Central memory CD8-positive, alpha-beta T cell (primary cell): ENCODE measurements around the gene NUP42.
A peak's percentile ranks its signal among the peaks of the same experiment; 100 is the strongest.

Experiments
- ATAC-seq: fragments of 150-1000 bp; cut with Tn5 transposase; replicated peaks from 2 replicates; pipeline ENCODE4 v1.10.0; 2022; ENCODE audit warnings: mild to moderate bottlenecking, moderate FRiP score, moderate number of reproducible peaks; ENCODE audit not compliant: poor library complexity, severe bottlenecking; ENCODE audit errors: extremely low read depth
- DNase-seq, 2 donors: peaks; one replicate each; pipeline ENCODE4 v3.0.0; 2021; ENCODE audit warnings: low spot score in 2 of 2
- H3K27ac Mint-ChIP-seq: one replicate; pipeline ENCODE4 v1.8.0; 2022; ENCODE audit warnings: low read depth, mild to moderate bottlenecking, moderate library complexity, mixed read lengths
- H3K27me3 Mint-ChIP-seq: one replicate; pipeline ENCODE4 v1.8.0; 2022; ENCODE audit warnings: mixed read lengths
- H3K36me3 Mint-ChIP-seq: one replicate; pipeline ENCODE4 v1.8.0; 2022; ENCODE audit warnings: mild to moderate bottlenecking, moderate library complexity, mixed read lengths; ENCODE audit not compliant: insufficient read depth
- H3K4me1 Mint-ChIP-seq: one replicate; pipeline ENCODE4 v1.8.0; 2022; ENCODE audit warnings: mixed read lengths
- H3K4me3 Mint-ChIP-seq: one replicate; pipeline ENCODE4 v1.8.0; 2022; ENCODE audit warnings: mild to moderate bottlenecking, moderate library complexity, mixed read lengths
- H3K9me3 Mint-ChIP-seq: one replicate; pipeline ENCODE4 v1.8.0; 2022; ENCODE audit warnings: mixed read lengths

The NUP42 gene

GRCh38 chr7:23181684-23182553, at the start of gene NUP42:
Gene NUP42 (plus strand): TSS chr7:23182048. CDS start chr7:23182086, 38 bp downstream.
- Mint-ChIP-seq H3K9me3 (no peaks in the 10 kb centered on the region), H3K36me3 (peaks cover 30% of the 10 kb centered on the region), H3K27me3 (no peaks in the 10 kb centered on the region), H3K4me1 (peaks cover 24% of the 10 kb centered on the region), H3K4me3 (peak within 1 kb of the TSS; percentile 88), H3K27ac (peak within 1 kb of the TSS; percentile 98)
- ATAC-seq (peak; percentile 97), DNase-seq (peak; percentile 91 to 93)

- Mint-ChIP-seq H3K9me3 (peaks cover 5% of the 10 kb centered on the region), H3K4me3 (no peak overlapping the region), H3K27ac (no peak overlapping the region), H3K27me3 (no peaks in the 10 kb centered on the region), H3K36me3 (peaks cover 1% of the 10 kb centered on the region), H3K4me1 (peaks cover 5% of the 10 kb centered on the region)
- no peak for ATAC-seq
- no peak for DNase-seq
Measured at GRCh38 chr7:23133797-23134196, 48.1 kb upstream of the NUP42 start.

- Mint-ChIP-seq H3K4me1 (peaks cover 5% of the 10 kb centered on the region), H3K27ac (no peak overlapping the region), H3K36me3 (peaks cover 1% of the 10 kb centered on the region), H3K27me3 (no peaks in the 10 kb centered on the region), H3K4me3 (no peak overlapping the region), H3K9me3 (peaks cover 5% of the 10 kb centered on the region)
- ATAC-seq (no peak), DNase-seq (no peak)
Measured at GRCh38 chr7:23135755-23136154, 46.1 kb upstream of the NUP42 start.

- H3K27me3 Mint-ChIP-seq: no peaks in the 10 kb centered on the region
- DNase-seq (no peak), ATAC-seq (no peak)
- H3K36me3 Mint-ChIP-seq: peaks cover 3% of the 10 kb centered on the region
- H3K27ac Mint-ChIP-seq: no peak overlapping the region
- peaks cover 5% of the 10 kb centered on the region for H3K9me3 Mint-ChIP-seq
- peaks cover 5% of the 10 kb centered on the region for H3K4me1 Mint-ChIP-seq
- H3K4me3 Mint-ChIP-seq: no peak overlapping the region
Measured at GRCh38 chr7:23136216-23136615, 45.6 kb upstream of the NUP42 start.

GRCh38 chr7:23157679-23158078, 24.2 kb upstream of the NUP42 start:
- no peaks in the 10 kb centered on the region for H3K27me3 Mint-ChIP-seq
- H3K36me3 Mint-ChIP-seq: peaks cover 8% of the 10 kb centered on the region
- H3K4me3 Mint-ChIP-seq: no peak overlapping the region
- ATAC-seq (no peak), DNase-seq (no peak)
- H3K9me3 Mint-ChIP-seq: no peaks in the 10 kb centered on the region
- no peak overlapping the region for H3K27ac Mint-ChIP-seq
- no peaks in the 10 kb centered on the region for H3K4me1 Mint-ChIP-seq

GRCh38 chr7:23158546-23158945, 23.3 kb upstream of the NUP42 start:
- DNase-seq (no peak), ATAC-seq (no peak)
- no peaks in the 10 kb centered on the region for H3K9me3 Mint-ChIP-seq
- H3K27me3 Mint-ChIP-seq: no peaks in the 10 kb centered on the region
- H3K4me1 Mint-ChIP-seq: no peaks in the 10 kb centered on the region
- H3K4me3 Mint-ChIP-seq: no peak overlapping the region
- peaks cover 7% of the 10 kb centered on the region for H3K36me3 Mint-ChIP-seq
- no peak overlapping the region for H3K27ac Mint-ChIP-seq

- Mint-ChIP-seq H3K27me3 (no peaks in the 10 kb centered on the region), H3K36me3 (peaks cover 2% of the 10 kb centered on the region), H3K4me3 (no peak overlapping the region), H3K27ac (no peak overlapping the region), H3K4me1 (no peaks in the 10 kb centered on the region), H3K9me3 (no peaks in the 10 kb centered on the region)
- DNase-seq (no peak), ATAC-seq (no peak)
Measured at GRCh38 chr7:23161482-23161881, 20.4 kb upstream of the NUP42 start.

- ATAC-seq (no peak), DNase-seq (no peak)
- Mint-ChIP-seq H3K27me3 (no peaks in the 10 kb centered on the region), H3K9me3 (no peaks in the 10 kb centered on the region), H3K4me3 (no peak overlapping the region), H3K4me1 (no peaks in the 10 kb centered on the region), H3K36me3 (peaks cover 10% of the 10 kb centered on the region), H3K27ac (no peak overlapping the region)
Measured at GRCh38 chr7:23164846-23165245, 17.0 kb upstream of the NUP42 start.

- peaks cover 13% of the 10 kb centered on the region for H3K36me3 Mint-ChIP-seq
- no peak for DNase-seq
- no peak for ATAC-seq
- no peak overlapping the region for H3K27ac Mint-ChIP-seq
- no peaks in the 10 kb centered on the region for H3K9me3 Mint-ChIP-seq
- H3K27me3 Mint-ChIP-seq: no peaks in the 10 kb centered on the region
- no peaks in the 10 kb centered on the region for H3K4me1 Mint-ChIP-seq
- no peak overlapping the region for H3K4me3 Mint-ChIP-seq
Measured at GRCh38 chr7:23165316-23165715, 16.5 kb upstream of the NUP42 start.

GRCh38 chr7:23167691-23168090, 14.2 kb upstream of the NUP42 start:
- H3K4me1 Mint-ChIP-seq: no peaks in the 10 kb centered on the region
- no peak for ATAC-seq
- H3K27me3 Mint-ChIP-seq: no peaks in the 10 kb centered on the region

GRCh38 chr7:23168111-23168885, 13.6 kb upstream of the NUP42 start:
- no peaks in the 10 kb centered on the region for H3K9me3 Mint-ChIP-seq
- H3K27me3 Mint-ChIP-seq: no peaks in the 10 kb centered on the region
- H3K36me3 Mint-ChIP-seq: peaks cover 16% of the 10 kb centered on the region
- no peaks in the 10 kb centered on the region for H3K4me1 Mint-ChIP-seq
- no peak overlapping the region for H3K27ac Mint-ChIP-seq
- no peak overlapping the region for H3K4me3 Mint-ChIP-seq
- DNase-seq: no peak
- no peak for ATAC-seq

More at GRCh38 chr7:23167691-23168090, 14.2 kb upstream of the NUP42 start:
- Mint-ChIP-seq H3K4me3 (no peak overlapping the region), H3K9me3 (no peaks in the 10 kb centered on the region), H3K36me3 (peaks cover 16% of the 10 kb centered on the region), H3K27ac (no peak overlapping the region)
- DNase-seq: no peak

- Mint-ChIP-seq H3K4me1 (no peaks in the 10 kb centered on the region), H3K9me3 (no peaks in the 10 kb centered on the region), H3K4me3 (no peak overlapping the region), H3K36me3 (peaks cover 8% of the 10 kb centered on the region), H3K27ac (no peak overlapping the region), H3K27me3 (no peaks in the 10 kb centered on the region)
- no peak for DNase-seq
- no peak for ATAC-seq
Measured at GRCh38 chr7:23175938-23176337, 5.9 kb upstream of the NUP42 start.
